ENCODE results near the gene RAB18. TPM values are rescaled to one million over a fixed set of nuclear protein-coding genes. Genes with fewer than 3 reads are reported as not detected.

The RAB18 gene
- total RNA-seq, 4 donors from 2014 or later, result 40.4 to 72.6 (median 56.9) TPM

DNA sequence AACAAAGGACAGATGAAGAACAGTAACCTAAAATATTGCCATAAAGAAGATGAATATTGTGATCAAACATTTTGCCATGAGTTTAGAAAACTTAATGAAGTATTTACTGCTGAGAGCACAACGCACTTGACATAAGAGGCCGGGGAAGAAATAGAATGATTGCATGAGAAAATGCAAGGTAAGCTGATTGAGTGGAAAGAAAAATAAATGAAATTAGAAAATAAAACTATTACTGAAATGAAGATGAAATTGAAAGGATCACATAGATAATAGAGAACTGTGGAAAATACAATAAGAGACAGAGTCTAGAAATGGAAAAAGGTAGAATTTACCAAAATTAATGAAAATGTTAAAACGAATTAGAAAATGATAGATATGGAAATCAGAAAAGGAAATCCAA lies 10.1 kb downstream of the RAB18 start:
- no peaks in the 10 kb centered on the region for H3K9me3 ChIP-seq
- peaks cover 0 to 25% (median 4%) of the 10 kb centered on the region in 3 donors for H3K4me1 ChIP-seq
- WGBS, 2 donors, result 87 to 88% methylated on average over 3 of the region's 3 CpGs
- intact Hi-C loops (cut with DNase I), result no loop called here
- no peaks in the 10 kb centered on the region for H3K27me3 ChIP-seq
- peaks cover 0 to 57% (median 0%) of the 10 kb centered on the region in 3 donors for H3K36me3 ChIP-seq
- no peak overlapping the region for H3K27ac ChIP-seq
- no peak overlapping the region for H3K4me3 ChIP-seq
- no peak for TF ChIP-seq POLR2A (IDR thresholded peaks at IDR 0.05)
- TF ChIP-seq, protein P1, sequence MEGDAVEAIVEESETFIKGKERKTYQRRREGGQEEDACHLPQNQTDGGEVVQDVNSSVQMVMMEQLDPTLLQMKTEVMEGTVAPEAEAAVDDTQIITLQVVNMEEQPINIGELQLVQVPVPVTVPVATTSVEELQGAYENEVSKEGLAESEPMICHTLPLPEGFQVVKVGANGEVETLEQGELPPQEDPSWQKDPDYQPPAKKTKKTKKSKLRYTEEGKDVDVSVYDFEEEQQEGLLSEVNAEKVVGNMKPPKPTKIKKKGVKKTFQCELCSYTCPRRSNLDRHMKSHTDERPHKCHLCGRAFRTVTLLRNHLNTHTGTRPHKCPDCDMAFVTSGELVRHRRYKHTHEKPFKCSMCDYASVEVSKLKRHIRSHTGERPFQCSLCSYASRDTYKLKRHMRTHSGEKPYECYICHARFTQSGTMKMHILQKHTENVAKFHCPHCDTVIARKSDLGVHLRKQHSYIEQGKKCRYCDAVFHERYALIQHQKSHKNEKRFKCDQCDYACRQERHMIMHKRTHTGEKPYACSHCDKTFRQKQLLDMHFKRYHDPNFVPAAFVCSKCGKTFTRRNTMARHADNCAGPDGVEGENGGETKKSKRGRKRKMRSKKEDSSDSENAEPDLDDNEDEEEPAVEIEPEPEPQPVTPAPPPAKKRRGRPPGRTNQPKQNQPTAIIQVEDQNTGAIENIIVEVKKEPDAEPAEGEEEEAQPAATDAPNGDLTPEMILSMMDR (IDR thresholded peaks at IDR 0.05), result no peak
- DNase-seq, result no peak

DNA sequence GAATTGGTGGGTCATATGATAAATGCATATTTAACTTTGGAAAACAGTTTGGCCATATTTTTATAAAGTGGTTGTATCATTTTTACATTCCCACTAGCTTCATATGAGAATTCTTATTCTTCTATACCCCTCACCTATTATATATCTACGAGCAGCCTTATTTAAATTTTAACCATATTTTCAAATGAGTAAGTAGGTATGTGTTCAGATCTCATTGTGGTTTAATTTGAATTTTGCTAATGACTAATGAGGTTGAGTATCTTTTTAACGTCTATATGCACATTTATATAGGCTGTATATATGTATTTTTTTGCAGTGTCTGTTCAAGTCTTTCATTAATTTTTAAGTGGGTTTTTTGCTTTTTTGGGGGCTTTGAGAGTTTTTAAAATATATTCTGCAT lies 14.2 kb downstream of the RAB18 start:
- Histone ChIP-seq H3K4me3 (no peak overlapping the region), H3K9me3 (no peaks in the 10 kb centered on the region), H3K36me3 (peaks cover 0 to 22% (median 0%) of the 10 kb centered on the region in 3 donors), H3K27ac (no peak overlapping the region), H3K4me1 (peaks cover 0 to 32% (median 4%) of the 10 kb centered on the region in 3 donors), H3K27me3 (no peaks in the 10 kb centered on the region)
- intact Hi-C loops (cut with DNase I), result no loop called here
- no peak for DNase-seq
- TF ChIP-seq, protein P1 (IDR thresholded peaks at IDR 0.05), result no peak
- TF ChIP-seq POLR2A (IDR thresholded peaks at IDR 0.05), result no peak
- WGBS, 2 donors, result 76 to 81% methylated on average over 2 of the region's 2 CpGs

DNA sequence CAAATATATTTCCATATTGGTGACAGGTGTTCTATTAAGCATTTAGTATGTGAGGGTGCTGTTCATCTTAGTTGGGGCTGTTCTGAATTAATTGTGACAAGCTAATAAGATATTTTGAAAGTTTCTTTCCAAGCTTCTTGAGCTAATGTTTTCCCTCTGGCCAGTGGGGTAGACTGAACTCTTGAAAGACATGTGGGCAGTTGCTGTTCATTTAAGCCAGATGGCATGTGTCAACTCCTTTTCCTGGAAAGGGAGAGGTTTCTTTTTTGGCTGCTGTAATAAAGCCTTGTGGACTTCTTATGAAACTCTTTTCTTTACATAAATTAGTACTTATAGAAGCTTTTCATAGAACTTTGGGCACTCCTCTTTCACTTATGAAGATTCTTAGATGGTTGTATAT lies 21.7 kb downstream of the RAB18 start:
- Histone ChIP-seq H3K27ac (no peak overlapping the region), H3K9me3 (no peaks in the 10 kb centered on the region), H3K27me3 (no peaks in the 10 kb centered on the region), H3K4me1 (peaks cover 0 to 57% (median 20%) of the 10 kb centered on the region in 3 donors), H3K4me3 (no peak overlapping the region), H3K36me3 (no peaks in the 10 kb centered on the region)
- intact Hi-C loops (cut with DNase I), result no loop called here
- no peak for TF ChIP-seq POLR2A (IDR thresholded peaks at IDR 0.05)
- TF ChIP-seq, protein P1 (IDR thresholded peaks at IDR 0.05), result no peak
- no peak for DNase-seq

DNA sequence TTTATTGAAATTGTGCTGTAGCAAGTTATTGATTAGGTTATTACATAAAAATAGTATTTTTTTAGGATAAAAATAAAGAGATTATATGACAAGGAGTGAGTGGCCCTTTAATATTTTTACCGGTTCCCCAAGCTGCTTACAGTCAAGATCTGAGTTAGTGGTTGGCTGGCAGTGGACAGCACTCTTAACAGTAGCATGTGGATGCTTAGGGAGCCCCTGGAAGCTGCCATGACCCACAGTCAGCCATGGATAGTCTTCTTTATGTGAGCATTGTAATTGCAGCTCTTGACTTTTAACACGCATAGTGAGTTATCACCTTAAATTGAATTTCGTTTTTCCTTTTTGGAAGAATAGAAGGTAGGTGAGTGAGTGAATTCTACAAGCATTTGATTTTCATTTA lies 22.1 kb downstream of the RAB18 start:
- H3K36me3 ChIP-seq, result no peaks in the 10 kb centered on the region
- peak overlapping the region in 1 of 4 donors; percentile 37 for H3K27ac ChIP-seq
- H3K4me1 ChIP-seq, result peaks cover 0 to 54% (median 20%) of the 10 kb centered on the region in 3 donors
- TF ChIP-seq, protein P1 (IDR thresholded peaks at IDR 0.05), result no peak
- TF ChIP-seq POLR2A (IDR thresholded peaks at IDR 0.05), result no peak
- no peak overlapping the region for H3K4me3 ChIP-seq
- 82 to 87% methylated on average over 3 of the region's 3 CpGs for WGBS, 2 donors
- no peaks in the 10 kb centered on the region for H3K27me3 ChIP-seq
- no peak for DNase-seq
- intact Hi-C loops (cut with DNase I), result no loop called here
- no peaks in the 10 kb centered on the region for H3K9me3 ChIP-seq

DNA sequence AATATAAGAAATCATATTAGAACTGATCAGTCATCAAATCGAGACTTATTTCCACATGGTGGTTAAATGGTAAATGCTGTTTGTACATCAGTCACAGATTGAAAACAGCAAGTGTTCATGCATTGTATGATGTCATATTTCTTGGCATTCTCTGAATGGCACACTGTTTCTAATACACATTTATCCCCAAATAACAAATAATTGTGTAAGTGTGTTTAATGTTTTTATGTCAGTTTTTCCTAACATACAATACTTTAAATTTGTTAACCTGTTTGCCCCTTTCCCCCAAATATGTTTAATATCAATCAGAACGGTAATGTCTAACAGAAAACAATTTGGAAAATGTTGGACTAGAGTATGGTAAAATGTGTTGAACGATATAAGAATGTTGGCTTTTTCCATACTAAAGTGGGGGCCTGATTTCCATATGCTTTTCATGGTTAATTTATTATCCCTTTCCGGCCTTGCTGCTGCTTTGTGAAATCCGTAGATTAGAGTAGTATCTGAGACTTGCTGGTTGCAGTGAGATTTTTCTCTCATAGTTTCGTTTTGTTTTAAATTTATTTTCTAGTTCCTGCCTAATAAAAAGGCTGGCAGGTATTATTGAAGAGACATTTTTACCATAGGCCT lies 23.7 kb downstream of the RAB18 start:
- no peaks in the 10 kb centered on the region for H3K9me3 ChIP-seq
- no peak for DNase-seq
- H3K27ac ChIP-seq, result peak overlapping the region in 1 of 4 donors; percentile 68
- intact Hi-C loops (cut with DNase I), result no loop called here
- H3K36me3 ChIP-seq, result no peaks in the 10 kb centered on the region
- no peak overlapping the region for H3K4me3 ChIP-seq
- H3K4me1 ChIP-seq, result peaks cover 0 to 47% (median 20%) of the 10 kb centered on the region in 3 donors
- WGBS, 2 donors, result 80 to 83% methylated on average over 6 of the region's 6 CpGs
- H3K27me3 ChIP-seq, result no peaks in the 10 kb centered on the region
- TF ChIP-seq, protein P1 (IDR thresholded peaks at IDR 0.05), result no peak
- TF ChIP-seq POLR2A (IDR thresholded peaks at IDR 0.05), result no peak
